Measurements from ENCODE around the gene SCUBE2.
"Not testable (repeated sequence)": the region's sequence is repeated elsewhere in the genome, so short reads cannot be mapped to it uniquely, and the experiment has no call there.

Gene SCUBE2

DNA sequence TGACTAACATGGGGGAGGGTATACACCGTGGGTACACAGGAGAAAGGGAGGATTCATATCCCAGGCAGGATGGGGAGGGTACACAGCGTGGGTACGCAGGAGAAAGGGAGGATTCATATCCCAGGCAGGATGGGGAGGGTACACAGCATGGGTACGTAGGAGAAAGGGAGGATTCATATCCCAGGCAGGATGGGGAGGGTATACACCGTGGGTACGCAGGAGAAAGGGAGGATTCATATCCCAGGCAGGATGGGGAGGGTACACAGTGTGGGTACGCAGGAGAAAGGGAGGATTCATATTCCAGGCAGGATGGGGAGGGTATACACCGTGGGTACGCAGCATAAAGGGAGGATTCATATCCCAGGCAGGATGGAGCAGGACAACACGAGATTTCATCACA, 51.0 kb downstream of the SCUBE2 start:
- no peak for DNase-seq

DNA sequence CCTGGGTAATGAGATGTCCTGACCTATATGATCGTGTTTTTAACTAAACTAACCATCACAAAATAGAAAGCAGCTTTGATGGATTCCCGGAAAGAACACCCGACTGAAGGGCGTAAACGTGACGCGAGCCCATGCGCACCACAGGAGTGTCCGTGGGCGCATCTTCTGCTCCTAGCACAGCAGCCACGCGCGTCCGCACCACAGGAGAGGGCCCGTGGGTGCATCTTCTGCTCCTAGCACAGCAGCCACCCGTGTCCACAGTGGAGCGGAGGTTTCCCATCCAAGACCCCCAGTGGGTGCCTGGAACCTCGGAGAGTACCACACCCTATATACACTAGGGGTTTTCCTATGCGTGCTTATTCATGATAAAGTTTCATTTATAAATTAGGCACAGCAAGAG, 51.5 kb downstream of the SCUBE2 start:
- no peak for DNase-seq

DNA sequence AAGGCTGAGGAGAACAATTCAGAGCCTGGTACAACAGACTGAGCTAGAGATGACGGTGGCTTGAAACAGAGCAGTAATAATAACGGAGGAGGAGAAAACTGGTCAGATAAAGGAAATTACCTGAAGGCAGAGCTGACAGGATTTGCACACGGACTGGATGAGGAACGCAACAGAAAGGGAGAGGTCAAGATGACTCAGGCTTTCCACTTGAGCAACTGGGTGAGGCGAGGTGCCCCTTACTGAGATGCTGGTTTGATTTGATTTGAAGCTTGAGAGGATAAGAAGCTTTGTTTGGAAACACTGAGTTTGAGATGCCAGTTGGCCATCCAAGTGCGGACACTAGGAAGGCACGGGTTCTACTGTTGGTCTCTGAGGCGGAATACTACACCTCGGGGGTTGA, 52.2 kb downstream of the SCUBE2 start:
- DNase-seq: no peak

DNA sequence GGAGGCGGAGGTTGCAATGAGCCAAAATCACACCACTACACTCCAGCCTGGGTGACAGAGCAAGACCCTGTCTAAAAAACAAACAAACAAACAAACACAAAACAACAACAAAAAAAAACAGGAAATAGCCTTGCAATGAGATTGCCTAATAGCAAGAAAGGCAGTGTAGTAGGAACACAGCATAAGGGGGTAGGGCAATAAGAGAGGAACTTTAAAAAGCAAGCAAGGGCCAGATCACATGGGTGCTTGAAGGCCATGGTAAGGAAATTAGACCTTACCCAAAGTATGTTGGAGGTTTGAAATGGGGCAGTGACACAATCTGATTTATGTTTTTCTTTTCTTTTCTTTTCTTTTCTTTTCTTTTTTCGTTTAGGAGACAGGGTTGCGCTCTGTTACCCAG, 52.9 kb downstream of the SCUBE2 start:
- no peak for DNase-seq

DNA sequence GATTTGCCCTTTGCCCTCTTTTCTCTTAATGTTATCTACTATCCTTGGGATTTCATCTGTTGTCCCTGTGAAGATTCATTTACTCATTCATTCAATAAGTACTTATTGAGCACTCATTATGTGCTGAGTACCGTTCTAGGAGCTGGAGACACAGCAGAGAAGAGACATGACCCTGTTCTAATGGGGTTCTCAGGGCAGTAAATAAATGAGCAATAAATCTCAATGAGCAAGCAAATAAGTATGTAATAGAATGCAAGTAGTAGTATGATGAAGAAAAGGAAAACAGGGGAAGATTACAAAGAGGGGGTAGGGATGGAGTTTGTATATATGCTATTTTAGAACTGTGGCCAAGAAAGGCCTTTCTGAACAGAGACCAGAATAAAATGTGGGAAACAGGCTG, 53.4 kb downstream of the SCUBE2 start:
- DNase-seq: no peak

DNA sequence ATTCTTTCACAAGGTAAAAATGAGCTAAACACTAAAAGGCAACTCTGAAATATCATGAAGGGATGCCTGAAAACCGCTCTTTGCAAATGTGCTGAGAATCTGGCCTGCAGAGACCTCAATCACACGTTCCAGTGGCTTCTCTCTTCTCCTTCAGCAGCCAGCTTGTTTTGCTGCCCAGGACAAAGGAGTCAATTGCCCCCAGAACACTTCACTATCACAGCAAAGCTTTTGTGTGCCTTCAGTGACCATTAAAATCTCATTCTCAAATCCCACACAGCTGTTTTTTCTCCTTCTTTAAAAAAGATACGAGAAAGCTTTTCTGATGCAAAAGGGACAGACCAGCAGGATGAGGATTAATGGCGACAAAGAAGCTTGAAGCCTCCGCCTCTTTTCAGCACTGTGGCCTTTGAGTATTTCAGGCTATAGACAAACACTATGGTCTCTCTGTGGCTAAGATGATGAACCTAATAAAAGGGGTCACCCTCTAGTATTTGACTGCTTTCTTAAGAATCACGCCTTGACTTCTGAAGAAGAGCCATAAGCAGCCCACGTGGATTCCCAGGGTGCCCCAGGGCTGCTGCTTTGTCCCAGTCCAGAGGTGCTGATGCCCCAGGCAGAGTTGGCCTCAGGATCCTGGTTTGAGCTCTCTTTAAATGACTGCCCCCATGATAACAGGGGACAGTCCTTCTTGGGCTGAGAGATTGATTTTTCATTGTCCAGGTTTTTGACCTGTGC, 54.2 kb downstream of the SCUBE2 start:
- DNase-seq: peak; percentile 32

DNA sequence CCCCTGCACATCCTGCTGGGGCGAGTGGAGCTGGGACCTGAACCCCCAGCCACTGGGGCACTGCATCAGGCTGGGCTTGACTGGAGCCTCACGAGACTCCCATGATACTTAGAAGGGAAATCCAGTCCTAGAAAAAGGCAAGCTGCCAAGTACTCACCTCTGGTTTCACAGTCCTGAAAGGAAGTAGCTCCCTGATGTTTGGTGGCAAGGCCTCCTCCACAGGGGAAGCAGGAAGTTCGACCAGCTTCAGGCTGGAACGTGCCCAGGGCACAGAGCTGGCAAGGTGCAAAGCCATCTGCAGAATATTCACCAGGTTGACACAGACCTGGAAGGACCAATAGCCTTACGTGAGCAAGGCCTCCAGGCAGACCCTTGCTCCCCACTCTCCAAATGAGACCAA, 60.8 kb downstream of the SCUBE2 start:
- no peak for DNase-seq

DNA sequence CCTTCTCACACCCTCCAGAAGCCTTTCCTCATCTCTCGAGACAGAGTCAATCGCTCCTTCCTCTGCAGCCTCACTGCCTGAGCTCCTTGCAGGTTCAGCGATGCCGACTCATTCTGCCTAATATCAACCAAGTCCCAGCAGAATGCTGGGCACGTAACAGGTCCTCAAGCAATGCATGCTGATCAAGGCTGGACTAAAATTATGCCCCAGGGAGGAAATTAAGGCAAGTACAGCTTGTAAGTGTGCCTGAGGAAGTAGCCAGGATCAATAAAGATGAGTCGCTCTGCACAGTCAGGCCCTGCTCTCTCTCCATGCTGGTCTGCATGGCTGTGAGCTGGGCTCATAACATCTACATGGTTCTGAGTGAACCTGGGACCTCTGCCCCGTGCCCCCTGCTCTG, 62.0 kb downstream of the SCUBE2 start:
- peak; percentile 34 for DNase-seq

DNA sequence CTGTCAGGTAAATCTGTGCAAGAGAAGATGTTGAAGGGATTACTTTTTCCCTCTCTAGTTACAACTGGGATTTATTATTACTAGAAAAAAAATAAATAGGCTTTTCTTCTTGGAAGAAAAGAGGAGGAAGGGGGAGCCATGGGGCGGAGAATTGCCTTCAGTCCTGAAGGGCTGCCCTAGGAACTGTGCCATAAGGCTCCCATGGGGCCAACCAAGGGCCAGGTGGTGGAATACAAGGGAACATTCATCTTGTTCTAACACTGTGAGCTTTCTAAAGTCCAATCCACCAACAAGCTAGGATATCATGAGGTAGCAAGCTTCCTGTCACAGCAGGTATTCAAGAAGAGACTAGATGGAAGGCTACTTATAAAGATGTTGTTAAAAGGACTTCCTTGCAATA, 62.8 kb downstream of the SCUBE2 start:
- no peak for DNase-seq

DNA sequence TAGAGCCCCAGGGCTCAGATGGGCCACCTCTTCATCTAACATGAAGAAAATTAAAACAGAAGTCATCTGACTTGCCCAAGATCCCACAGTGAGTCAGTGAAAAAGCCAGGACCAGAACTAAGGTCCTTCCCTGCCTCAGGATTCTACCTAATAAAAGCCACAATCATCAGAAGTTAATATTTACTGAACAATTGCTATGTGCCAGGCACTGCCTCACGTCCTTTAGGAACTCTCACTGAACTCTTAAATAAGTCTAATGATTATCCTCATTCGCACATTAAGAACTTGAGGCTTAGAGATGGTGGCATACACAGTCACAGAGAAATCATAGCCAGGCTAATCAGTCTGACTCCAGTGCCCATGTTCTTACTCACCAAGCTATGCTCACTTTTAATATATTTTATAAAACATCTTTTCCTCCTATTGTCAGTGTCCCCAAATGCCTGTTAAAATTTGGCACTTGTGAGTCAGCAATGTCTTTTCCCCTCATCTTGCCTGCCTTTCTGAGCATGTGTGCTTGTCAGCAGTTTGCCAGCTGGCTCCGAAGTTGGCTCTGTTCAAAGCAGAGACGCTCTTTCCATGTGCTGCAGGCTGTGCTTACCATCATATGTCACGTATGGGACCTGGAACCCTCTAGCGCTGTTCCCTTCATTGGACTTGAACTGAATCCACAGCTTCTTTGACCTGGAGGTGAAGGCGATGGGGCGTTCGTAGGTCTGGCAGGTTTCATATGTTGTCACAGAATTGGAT, 66.1 kb downstream of the SCUBE2 start:
- DNase-seq: no peak

DNA sequence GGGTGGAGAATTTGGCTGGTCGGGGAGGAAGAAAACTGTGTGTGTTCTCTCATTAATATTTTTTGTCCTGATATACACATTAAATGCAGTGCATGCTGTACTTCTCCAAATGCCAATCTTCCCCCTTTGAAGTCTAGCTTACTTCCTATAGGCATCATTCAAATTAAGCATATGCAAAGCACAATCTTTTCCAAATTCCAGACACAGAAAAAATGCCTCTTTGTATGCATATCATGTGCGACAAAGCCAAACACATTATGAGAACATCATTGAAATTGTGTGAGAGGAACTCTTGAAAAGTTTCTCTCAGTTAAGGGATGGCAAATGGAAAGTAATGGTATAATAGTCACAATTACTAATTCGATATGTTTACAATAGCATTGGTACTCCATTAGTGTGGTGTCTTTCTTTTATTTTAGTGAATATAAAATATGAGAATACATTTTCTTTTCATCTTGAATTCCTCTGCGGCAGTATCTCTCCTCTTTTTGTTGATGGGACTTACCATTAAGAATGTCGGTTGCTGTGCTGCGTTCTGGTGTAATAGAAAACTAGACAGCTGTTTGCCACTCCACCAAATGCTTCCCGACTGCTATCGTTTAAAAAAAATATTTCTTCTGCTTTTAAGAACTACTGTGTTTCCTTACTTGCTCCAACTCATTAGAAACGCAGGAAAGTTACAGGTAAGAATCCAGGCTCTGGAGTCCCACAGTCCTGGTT, 68.3 kb downstream of the SCUBE2 start:
- no peak for DNase-seq

DNA sequence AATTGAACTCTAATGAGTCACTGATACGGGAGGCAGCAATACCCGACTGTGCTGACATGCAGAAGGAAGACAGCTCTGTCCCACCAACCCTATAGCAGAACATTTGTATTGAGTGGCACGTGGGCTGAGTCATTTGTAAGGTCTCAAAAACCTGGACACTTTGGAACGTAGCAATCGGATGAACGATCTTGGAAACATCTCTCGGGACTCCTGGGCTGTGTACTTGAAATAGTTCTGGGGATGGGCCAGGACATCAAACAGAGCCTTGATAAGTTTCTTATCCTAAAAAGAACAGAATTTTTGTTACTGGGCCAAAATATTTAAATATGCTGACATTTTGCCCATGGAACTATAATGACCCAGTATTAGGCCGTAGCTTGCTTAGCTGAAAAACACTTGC, 70.5 kb downstream of the SCUBE2 start:
- no peak for DNase-seq

DNA sequence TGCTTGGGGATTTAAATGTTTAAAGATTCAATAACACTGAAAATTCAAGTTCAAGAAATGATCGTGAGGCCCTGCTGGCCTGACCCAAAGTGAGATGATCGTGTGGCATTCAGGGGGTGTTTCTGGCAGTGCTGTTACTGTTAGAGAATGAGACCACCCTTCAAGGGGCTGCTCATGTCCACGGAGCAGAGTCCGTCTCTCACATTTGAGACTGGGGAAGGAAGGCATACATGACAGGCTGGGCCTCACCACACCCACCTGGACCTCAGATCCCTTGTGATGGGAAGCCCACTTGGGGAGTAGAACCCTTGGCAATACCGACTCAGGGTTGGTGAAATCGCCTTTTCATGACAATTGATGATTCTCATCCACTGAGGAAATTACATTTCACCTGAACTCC, 71.5 kb downstream of the SCUBE2 start:
- DNase-seq: no peak

DNA sequence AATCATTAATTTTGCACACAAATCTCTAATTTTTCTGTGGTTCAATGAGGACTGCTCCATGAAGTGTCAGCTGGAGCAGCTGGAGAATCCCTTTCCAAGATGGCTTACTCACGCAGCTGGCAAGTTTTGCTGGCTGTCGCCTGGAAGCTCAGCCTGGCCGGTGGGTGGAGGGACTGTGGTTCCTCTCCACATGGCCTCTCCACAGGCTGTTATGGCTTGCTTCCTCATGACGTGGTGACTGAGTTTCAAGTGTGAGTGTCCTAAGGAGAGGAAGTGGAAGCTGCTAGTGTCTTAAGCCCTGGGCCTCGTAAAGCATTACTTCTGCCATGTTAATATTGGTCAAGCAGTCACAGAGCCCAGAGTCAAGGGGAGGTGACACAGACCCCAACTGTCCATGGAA, 73.6 kb downstream of the SCUBE2 start:
- DNase-seq: no peak

DNA sequence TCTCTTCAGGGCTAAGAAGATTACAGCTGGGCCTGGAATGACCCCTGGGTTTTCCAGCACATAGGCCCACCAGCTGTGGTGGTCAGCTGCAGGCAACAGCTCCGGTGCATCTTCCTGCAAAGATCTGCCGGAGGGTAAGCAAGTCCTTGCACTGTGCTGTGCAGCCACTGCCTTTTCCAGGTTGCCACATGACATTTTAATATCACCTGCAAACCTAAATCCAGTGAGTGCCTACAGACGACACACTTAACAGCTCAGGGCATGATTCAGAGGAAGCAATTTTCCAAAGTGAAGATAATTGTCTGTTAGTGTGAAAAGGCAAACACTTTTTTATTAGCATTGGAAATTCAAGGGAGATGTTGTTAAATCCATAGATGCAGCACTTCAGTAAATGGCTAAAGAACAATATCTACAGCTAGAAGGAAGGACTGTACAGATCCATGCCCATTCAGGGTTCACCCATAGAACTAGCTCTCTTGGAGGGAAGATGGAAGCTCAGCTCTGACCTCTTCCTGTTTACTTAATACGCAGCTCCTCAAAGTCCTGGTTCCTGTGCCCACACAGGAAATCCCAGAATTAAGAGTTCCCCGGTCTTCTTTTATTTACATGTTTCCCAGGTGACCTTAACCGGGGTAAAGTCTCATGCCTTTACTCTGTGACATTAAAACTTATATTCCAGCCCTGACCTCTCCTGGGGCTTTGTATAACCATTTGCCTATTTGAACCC, 74.3 kb downstream of the SCUBE2 start:
- DNase-seq: no peak

DNA sequence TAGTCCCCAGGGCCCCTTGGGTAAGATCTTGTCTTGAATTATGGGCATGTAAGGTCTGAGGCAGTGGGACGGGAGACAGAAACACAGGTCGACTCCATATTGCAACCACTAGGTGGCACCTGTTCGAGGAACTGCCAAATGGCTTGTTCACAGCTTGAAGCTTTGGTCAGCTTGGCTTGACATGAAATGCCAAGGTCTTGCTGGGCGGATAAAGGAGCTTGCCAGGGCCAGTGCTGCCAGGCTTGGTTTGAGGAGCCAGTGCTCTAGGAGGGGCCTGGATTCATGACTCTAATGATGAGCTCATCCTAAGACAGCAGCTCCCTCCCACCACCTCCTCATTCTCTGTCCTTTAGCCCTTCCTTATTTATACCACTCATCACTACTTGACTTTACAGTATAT, 75.7 kb downstream of the SCUBE2 start:
- DNase-seq: peak; percentile 88

DNA sequence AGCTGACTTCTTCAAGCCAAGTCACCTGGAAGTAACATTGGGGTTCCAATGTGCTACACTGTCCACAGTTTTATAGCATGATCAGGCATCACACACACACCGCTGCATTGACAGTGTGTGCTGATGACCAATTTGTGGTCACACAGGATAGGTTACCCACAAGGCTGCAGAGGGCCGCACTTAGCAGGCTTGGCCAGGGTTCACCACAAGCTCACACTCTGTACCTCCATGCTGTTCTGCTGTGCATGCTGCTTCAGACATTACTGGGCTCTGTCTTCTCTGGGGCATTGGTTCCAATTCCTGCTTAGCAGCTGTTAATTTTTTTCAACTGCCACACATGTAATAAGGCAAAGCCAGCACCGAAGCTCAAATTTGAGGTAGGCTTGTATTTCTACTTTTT, 76.6 kb downstream of the SCUBE2 start:
- DNase-seq: no peak

DNA sequence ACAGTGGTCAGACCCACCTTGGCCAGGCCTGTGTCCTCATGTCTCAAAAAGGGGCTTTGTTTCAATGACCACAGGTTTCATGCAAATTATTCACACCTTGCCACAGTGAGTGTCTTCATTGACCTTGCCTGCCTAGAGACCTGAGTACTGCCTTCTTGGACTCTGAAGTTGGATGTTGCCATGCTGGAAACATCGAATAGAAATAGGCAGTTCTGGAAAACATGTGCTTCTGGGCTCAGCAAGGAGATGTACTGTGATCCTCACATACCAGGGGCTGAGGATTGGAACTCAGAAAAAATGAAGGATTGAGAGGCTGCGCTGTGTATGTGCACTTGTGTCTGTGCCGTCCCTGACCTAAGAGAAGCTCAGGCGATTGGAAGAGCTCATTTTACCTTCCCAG, 78.0 kb downstream of the SCUBE2 start:
- no peak for DNase-seq

DNA sequence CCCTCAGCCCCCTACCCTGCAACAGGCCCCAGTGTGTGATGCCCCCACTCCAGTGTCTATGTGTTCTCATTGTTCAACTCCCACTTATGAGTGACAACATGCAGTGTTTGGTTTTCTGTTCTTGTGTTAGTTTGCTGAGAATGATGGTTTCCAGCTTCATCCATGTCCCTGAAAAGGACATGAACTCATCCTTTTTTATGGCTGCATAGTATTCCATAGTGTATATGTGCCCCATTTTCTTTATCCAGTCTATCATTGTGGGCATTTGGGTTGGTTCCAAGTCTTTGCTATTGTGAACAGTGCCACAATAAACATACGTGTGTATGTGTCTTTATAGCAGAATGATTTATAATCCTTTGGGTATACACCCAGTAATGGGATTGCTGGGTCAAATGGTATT, 81.9 kb downstream of the SCUBE2 start:
- DNase-seq: not testable (repeated sequence)

DNA sequence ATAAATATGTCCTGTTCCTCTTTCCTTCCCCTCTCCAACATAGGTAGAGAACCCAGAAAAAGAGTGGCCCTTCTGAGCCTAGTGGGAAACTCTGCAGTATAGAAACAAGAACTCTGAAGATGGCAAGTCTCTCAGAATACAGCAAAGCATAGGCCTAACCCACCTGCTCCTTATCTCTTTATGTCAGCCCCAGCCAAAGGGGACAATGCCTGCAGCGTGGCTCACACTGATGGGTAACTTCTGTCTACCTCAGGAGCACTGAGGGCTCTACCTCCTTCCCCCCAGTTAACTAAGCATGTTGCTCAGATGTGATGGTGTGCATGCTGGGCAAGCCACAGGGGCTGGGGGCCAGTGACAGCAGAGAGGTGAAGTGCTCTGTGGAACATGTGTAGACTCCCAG, 82.7 kb downstream of the SCUBE2 start:
- no peak for DNase-seq

DNA sequence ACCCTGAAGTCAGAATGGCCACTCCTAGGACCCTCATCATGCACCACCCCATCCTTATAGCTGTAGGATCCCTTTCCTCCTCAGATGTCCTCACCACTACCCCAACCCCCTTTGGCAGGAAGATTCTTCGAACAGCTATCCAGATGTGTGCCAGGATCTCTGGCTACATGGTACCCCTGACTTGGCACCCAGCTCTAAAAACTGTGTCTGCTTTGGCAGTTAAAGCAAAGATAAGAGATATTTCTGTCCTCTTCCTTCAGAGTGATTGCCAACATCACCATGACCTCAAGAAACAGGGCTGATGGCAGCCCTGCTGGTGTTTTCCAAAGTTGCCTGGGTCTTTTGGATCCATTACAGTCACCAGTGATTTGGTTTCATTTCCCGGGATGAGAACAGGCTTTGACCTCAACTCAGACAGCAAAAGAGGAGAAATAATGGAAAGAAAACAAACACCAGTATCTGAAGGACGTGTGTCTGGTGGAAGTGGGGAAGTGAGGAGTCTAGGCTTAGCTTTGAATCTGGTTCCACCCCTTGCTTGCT, 83.3 kb downstream of the SCUBE2 start:
- no peak for DNase-seq

DNA sequence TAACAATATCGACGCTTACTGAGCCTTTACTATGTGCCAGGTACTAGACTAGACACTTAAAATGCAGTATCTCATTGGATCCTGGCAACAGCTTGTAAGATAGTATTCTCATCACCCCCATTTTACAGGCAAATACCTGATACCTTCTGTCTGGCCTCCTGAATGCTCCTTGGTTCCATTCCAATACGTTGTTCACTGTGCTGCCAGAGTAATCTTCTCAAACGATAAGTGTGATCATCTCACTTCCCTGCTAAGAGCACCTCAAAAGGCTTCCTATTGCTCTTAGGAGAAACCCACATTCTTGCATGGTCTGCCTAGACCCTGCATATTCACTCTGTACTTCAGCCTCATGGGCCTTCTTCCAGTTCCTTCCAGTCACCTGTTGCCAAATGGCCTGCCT, 86.3 kb downstream of the SCUBE2 start:
- DNase-seq: peak; percentile 24

Measured in eye (tissue), 1 donor.